Inflammatory macrophage treated with lipopolysaccharide for 4 hours (primary cell): ENCODE data around the gene TXNDC12.
"Not testable (repeated sequence)": the region's sequence is repeated elsewhere in the genome, so short reads cannot be mapped to it uniquely, and the experiment has no call there.

Experiments used
- DNase-seq: peaks from one replicate; pipeline ENCODE4 v3.0.0-alpha.2; 2020

TXNDC12 gene

DNA sequence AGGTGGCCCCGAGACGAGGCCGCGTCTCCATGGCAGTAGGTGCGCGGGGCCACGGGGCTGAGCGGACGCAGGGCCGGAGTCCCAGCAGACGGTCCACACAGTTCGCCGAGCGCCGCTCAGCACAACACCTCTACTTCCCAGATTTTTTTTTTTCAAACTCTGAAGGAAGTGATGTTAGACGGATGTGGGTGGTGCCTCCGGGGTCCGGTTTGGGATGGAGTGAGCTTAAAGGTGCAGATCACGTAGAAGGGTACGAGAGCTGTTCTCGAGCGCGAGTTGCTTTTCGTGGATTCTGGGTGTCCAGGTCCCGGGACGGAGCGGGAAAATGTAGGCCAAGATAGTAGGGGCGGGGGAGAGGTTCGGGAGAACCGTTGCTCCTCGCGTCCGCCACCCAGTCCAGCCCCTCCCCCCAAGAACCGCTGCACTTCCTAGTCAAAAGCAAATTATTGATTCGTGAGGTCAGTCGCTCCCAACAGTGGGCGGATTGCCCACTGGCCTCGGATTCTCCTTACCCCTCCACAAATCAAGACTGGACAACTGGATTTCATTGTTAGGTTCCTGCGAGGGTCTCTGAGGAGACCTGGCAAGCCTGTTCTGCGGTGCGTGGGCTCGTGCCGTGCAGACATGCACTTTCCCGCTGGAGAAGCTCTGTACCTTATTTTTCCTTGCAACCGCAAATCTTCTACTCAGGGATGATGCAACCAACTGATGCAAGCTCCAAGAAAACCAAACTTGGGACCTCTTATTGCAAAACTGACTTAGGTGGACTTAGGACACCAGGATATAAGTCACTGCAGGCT, at the start of gene TXNDC12:
TSS of gene TXNDC12 (minus strand) at position 126 of the 800 bp plus-strand sequence. CDS start at position 31, 95 bp downstream.
- peak; percentile 86 for DNase-seq

DNA sequence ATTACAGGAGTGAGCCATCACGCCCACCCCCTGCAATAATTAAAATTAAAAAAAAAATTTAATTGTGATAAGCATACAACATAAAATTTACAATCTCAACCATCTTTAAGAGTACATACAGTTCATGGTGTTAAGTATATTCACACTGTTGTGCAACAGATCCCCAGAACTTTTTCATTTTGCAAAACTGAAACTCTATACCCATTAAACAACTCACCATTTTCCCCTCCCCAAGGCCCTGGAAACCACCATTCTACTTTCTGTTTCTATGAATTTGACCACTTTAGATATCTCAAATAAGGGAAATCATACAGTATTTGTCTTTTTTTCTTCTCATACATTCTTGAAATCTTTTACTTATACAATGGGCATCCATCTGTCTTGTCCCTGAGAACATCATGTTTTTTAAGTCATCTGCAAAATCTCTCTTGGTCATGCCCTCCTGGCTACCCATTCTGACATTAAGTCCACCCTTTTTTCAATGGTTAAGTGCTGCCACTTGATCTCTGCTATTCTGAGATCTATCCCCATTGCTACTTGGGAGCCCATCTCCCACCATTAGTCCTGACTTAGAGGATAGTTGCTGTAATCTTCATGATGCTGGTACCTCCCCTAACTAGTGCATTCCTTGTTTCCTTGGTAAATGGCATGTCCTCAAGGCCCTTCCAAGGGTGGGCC, 47.5 kb upstream of the TXNDC12 start:
- DNase-seq = peak; percentile 79

DNA sequence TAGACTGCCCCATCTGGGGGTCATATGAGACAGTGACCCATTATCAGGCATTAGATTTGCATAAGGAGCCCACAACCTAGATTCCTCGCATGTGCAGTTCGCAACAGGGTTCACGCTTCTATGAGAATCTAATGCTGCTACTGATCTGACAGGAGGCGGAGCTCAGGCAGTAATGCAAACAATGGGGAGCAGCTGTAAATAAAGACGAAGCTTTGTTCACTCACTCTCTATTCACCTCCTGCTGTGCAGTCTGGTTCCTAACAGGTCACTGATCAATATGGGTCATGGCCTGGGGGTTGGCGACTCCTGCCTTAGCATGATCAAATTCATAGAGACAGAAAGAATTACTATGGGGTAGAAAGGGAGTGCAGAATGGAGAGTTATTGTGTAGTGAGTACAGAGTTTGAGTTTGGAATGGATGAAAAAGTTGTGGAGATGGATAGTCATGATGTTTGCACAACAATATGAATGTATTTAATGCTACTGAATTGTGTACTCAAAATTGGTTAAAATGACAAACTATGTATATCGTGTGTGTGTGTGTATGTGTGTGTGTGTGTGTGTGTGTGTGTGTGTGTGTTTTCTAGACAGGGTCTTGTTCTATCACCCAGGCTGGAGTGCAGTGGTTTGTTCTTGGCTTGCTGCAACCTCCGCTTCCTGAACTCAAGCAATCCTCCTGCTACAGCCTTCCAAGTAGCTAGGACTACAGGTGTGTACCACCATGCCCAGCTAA, 43.3 kb upstream of the TXNDC12 start:
- no peak for DNase-seq

DNA sequence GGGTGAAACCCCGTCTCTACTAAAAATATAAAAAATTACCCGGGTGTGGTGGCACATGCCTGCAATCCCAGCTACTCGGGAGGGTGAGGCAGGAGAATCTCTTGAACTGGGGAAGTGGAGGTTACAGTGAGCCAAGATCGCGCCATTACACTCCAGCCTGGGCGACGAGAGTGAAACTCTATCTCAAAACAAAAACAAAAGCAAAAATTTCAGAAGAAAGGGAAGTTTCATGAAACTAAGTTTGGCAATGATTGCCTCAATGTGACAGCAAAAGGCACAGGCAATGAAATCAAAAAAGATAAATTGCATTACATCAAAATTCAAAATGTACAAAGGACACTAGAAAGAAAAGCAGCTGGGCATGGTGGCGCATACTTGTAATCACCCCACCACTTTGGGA, 41.2 kb upstream of the TXNDC12 start:
- DNase-seq = peak; percentile 86

DNA sequence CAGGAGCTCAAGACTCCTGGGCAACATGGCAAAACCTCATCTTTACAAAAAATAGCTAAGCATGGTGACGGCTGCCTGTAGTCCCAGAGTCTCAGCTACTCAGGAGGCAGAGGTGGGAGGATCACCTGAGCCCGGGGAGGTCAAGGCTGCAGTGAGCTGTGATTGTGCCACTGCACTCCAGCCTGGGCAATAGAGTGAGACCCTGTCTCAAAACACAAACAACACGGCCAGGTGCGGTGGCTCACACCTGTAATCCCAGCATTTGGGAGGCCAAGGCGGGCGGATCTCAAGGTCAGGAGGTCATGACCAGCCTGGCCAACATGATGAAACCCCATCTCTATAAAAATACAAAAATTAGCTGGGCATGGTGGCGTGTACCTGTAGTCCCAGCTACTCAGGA, 39.3 kb upstream of the TXNDC12 start:
- not testable (repeated sequence) for DNase-seq

DNA sequence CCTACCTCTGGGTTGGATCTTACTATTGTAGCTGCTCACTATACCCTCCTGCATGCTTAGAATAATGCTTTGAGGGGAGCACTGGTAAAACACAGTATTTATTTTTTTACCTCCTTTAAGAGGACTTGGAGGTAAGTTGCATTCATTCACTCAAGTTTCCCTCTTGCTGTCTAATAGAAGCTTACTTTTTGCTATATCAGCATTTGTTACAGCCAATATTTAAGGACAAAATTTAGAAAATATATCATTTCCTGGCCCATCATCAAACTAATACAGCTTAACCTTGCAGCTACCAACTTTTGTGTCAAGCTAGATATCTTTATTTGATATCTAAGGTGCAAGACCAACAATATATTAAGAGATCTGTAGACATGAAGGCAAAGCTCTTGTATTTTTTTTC, 32.9 kb upstream of the TXNDC12 start:
- not testable (repeated sequence) for DNase-seq

DNA sequence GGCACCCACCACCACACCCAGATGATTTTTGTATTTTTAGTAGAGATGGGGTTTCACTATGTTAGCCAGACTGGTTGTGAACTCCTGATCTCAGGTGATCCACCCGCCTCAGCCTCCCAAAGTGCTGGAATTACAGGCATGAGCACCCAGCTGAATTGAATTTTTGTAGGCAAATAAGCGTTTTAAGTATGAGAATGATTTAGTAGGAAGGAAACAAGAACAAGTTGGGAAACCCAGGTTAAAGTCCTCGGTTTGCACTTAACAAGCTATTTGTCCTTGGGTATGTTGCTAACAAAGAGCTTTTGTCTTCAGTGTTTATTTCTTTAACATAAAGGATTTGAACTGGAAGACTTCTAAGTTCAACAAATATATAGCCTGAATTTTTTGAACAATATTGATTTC, 25.0 kb upstream of the TXNDC12 start:
- DNase-seq = no peak

DNA sequence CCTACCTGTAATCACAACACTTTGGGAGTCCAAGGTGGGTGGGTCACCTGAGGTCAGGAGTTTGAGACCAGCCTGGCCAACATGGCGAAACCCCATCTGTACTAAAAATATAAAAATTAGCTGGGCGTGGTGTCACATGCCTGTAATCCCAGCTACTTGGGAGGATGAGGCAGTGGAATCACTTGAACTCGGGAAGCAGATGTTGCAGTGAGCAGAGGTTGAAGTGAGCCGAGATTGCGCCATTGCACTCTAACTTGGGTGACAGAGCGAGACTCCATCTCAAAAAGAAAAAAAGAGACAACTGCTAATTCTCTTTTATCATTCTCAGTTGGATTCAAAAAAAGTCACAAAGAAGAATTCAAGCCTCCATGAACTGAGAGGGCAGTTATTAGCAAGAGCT, 22.3 kb upstream of the TXNDC12 start:
- not testable (repeated sequence) for DNase-seq

DNA sequence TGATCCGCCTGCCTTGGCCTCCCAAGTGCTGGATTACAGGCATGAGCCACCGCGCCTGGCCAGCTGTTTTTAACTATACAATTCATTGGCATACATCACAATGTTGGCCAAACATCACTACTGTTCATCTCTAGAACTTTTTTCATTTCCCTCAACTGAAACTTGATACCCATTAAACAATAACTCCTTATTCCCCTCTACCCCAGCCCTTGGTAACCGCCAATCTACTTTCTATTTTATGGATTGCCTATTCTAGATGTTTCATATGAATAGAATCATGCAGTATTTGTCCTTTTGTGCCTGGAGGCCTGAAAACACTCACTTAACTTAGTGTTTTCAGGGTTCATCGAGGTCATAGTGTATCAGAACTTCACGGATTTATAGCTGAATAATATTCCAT, 17.3 kb upstream of the TXNDC12 start:
- no peak for DNase-seq

DNA sequence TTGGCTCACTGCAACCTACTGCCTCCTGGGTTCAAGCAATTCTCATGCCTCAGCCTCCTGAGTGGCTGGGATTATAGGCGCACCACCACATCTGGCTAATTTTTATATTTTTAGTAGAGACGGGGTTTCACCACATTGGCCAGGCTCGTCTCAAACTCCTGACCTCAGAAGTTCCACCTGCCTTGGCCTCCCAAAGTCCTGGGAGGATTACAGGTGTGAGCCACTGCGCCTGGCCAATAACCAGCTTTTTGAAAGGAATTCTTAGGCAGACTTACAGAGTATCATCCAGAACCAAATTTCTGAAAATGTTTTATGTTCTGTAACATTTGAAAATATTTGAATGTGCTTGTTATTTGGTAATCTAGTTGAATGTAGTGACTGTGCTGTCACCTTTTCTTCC, 15.7 kb upstream of the TXNDC12 start:
- DNase-seq = no peak

DNA sequence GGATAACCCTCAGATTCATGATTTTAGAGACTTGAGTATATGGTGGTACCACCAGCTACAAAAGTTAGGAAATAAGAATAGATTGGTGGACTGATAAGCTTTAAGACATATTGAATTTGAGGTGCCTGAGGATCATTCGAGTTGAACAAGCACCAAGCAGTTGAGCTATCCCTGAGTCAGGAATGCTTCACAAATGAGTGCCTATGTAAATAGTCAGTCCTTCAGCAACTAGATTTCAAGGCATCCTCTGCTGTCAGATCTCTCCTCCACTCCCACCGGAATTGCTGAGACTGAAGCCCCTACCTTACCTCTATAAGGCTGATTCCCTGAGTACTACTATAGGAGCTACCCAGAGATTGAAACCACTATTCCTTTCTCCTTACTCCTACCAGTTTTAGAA, 8.2 kb upstream of the TXNDC12 start:
- DNase-seq = no peak

DNA sequence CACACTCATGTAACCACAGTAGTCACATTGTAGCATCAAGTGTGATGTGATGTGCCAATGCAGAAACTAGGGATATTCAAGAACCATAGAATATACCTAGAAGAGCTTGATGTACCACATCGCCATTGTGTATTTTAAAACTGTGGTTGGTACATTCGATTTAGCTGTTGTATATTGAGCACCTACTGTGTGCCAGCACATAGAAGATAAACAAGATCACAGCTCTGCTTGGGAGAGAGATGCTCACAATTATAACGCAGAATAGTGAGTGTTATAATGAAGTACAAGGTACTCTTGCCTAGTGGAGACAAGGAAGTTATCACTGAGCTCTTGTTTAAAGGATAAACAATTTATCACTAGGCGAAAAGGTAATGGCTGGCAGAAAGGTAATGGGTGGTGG, 5.8 kb upstream of the TXNDC12 start:
- DNase-seq = no peak

DNA sequence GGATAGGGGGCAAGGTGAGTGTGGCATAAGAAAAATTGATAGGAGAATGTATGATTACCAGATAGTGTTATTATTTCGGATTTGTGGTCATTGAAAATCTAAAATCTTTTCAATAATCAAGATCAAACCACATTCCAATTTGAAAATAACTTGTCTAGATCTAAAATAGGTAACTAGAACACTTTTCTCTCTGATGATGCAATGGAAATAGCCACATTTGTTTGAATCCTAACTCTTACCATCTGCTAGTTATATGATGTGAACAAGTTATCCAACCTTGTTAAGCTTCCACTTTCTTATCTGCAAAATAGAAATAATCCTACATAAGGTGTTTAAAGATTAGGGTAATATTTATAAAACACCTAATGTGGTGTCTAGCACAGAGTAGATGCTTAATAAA, 4.9 kb upstream of the TXNDC12 start:
- DNase-seq = no peak

DNA sequence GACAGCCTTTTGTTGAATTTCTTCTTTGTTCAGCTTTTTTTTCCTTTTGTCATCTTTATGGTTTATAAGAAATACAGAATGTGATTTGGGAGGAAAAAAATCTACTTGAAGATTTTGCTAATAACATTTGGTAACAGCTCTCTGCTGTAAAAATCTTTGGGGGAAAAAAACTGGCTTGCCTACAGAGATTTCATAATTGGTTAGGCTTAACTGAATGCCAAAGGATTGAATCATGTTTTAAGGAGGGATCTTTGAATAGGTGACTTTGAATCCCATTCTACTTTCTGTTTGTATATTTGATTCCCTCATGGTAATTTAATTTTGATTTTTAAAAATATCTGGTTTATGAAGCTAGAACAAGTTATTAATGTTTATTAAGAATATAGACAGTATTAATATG, 4.3 kb upstream of the TXNDC12 start:
- DNase-seq = no peak

DNA sequence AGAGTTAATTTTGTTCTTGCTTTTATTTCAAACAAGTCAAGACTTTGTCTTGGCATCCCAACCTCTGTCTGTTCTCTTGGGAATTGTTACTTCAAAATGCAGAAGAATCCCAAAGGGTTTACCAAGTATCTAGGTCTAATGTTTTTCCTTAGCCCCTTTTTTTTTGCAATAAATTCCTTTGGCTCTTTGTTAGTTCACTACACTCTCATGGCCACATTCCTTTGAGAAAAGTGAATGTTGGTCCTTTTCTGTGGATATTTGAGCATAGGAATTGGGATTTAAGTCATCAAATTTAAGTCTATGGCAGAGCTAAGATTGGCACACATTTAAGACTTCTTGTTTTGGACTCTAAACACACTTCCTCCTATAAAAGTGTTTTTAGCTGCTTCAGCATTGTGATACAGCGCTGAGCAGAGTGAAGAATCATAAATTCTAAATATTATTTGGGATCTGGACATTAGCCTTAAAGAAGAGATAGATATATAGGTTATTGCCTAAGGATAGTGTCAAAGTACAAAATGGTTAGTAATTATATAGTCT, 3.0 kb upstream of the TXNDC12 start:
- peak; percentile 41 for DNase-seq

DNA sequence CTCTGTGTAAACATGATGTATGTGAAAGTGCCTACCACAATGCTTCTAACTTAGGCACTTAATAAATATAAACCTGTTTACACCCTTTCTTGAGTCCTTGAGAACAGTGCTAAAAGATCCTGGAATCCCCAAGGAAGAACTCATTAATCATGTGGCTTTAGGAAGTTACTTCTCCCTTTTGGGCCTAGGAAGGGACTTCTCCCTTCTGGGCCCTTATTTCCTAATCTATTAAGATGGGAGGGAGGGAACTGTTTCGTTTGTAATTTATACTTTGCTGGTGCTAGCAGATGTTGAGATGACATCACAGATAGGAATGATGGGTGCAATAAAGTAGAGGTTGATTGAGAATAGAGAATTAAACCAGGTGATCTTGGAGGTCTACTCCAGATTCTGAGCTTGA, 2.3 kb upstream of the TXNDC12 start:
- DNase-seq = peak; percentile 87

DNA sequence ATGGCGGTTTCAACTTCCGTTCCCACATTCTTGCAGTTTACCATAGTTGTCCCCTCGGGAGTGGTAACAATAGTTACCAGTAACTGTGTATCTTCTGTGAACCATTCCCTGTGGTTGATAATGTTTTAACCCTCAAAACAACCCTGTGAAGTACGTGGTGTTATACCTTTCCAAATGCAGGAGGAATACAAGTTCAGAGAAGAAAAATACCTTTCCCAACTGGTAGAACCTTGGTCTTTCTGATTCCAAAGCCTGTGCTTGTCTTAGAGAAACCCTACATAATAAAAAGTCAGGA, 1.9 kb upstream of the TXNDC12 start:
- no peak for DNase-seq

DNA sequence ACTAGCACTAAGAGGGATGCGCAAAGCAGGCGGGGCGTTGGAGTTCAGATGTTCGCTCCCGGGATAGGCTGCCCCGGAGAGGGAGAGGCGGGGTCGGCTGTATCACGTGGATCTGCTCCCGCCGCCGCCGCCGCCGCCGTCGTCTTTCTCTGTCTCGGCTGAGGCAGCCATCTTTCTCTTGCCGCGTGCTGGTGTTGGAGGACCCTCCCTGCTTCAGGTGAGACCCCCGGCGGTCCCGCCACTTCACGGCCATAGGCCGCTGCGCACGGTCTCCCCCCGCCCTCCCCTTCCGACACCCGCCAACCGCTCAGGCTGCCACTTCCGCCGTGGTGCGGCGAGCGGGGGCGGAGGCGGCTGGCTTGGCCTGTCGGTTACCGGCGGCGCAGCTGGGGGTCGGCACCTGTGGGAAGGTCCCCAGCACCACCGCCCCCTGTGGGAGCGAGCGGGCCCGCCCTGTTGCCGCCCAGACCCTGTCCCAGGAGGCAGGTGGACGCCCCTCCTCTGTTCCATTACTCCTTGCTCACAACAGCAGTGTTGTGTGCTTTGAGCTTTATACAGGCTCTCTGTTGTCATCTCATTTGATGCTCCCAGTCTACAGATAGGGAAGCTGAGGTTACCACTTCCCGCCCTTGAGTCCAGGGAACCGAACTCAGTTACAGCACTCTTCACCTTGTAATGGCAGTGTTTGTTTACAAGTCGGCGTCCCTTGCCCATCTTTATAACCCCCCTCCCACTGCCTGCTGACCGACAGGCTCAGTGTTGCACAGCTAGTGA, 1.4 kb upstream of the TXNDC12 start, which contains the start of gene BTF3L4:
TSS of gene BTF3L4 (plus strand) at position 133 of the 774 bp plus-strand sequence. CDS start 3,553 bp downstream, outside the sequence.
- DNase-seq = peak; percentile 90

DNA sequence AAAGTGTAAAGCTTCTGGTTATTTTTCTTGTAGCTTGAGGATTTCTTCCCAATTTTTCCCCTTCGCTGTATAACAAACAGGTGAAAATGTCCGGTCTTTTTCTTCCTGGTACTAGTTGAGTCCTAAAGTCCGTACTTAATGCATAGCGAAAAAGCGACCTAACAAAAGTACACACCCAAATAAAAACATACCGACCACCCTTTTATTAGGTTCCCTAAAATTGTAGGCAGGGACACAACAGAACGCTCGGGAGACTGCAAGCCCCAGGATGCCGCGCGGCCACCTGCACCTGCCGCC, 823 bp upstream of the TXNDC12 start:
- no peak for DNase-seq

DNA sequence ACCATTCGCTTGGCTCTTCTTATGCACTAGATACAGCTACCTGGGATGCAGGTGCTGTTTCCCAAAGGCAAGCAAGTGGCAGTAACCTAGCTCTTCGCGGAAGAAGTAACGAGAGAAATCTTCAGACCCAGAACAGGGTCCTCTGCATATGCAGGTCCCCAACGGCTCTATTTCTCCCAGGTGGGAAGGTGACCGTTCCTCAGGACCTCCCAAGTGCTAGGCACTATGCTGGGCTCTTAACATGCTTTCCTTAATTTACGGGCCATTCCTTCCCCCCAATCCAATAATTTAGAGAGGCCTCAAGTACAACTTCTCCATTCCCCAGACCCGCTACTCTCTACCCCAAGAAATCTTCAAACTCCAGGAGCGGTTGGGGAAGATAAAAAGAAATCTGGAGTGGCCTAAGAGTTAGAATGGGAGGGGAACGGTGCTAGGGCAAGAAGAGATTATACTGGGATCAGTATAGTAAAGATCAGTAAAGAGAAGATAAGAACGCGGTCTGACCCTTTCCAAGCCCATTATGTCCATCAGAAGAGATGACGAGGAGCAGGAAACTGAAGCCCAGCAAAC, 410 bp downstream of the TXNDC12 start:
- DNase-seq = no peak

DNA sequence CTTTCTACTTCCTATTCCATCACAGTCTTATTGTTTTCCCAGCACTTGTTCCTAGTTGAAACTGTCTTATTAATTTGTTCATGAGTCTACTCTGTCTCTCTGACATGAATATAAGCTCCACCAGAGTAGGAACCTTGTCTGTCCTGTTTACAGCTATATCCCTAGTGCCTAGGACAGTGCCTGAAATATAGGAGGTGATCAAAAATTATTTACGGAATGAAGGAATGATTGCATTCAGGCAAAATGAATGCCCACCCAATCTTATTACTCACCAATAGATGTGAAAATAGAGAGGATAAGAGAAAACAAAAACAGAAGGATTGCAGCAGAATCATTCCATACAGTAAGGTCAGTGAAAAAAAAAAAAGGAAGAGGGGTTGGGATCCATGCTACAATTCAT, 1.1 kb downstream of the TXNDC12 start:
- DNase-seq = no peak

DNA sequence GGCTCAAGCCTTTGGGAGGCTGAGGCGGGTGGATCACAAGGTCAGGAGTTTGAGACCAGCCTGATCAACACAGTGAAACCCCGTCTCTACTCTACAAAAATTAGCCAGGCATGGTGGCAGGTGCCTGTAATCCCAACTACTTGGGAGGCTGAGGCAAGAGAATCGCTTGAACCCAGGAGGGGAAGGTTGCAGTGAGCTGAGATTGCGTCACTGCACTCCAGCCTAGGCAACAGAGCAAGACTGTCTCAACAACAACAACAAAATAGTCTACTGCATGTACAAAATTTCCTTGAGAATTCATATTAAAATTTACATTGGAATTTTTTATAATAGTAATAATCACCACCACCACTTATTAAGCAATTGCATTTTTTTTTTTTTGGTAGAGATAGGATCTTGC, 5.7 kb downstream of the TXNDC12 start:
- DNase-seq = not testable (repeated sequence)
